OCI-LY1 (cell line): ENCODE measurements around the gene EML1.

ENCODE experiments used
- H2AFZ ChIP-seq: fragments of 200-600 bp; sonication (generic), shearing (Covaris generic); 2 replicates; pipeline ENCODE4 v1.6.0; 2014; ENCODE audit warnings: antibody characterized with exemption, mild to moderate bottlenecking, low read length
- H3F3A ChIP-seq: fragments of 200-600 bp; sonication (generic), shearing (Covaris generic); 2 replicates; pipeline ENCODE4 v1.6.0; 2014; ENCODE audit warnings: mild to moderate bottlenecking, antibody characterized with exemption, low read length, moderate library complexity; ENCODE audit not compliant: insufficient read depth
- H3K27ac ChIP-seq: fragments of 200-600 bp; sonication (generic); 2 replicates; pipeline ENCODE4 v1.5.1; 2014; ENCODE audit warnings: low read length, mixed run types, mild to moderate bottlenecking, low read depth; ENCODE audit not compliant: poor library complexity, severe bottlenecking
- H3K27me3 ChIP-seq: fragments of 200-600 bp; sonication (generic); 2 replicates; pipeline ENCODE4 v1.6.0; 2014; ENCODE audit warnings: antibody characterized with exemption, mild to moderate bottlenecking, low read length, moderate library complexity; ENCODE audit not compliant: insufficient read depth
- H3K36me3 ChIP-seq: fragments of 200-600 bp; sonication (generic); 2 replicates; pipeline ENCODE4 v1.6.1; 2014; ENCODE audit warnings: mild to moderate bottlenecking, antibody characterized with exemption, low read length, moderate library complexity, mixed read lengths; ENCODE audit not compliant: insufficient read depth
- H3K4me1 ChIP-seq: fragments of 200-600 bp; sonication (generic); 2 replicates; pipeline ENCODE4 v1.5.1; 2014; ENCODE audit warnings: mild to moderate bottlenecking, low read length, moderate library complexity; ENCODE audit not compliant: insufficient read depth, severe bottlenecking
- H3K4me2 ChIP-seq: fragments of 200-600 bp; sonication (generic), shearing (Covaris generic); 2 replicates; pipeline ENCODE4 v1.6.1; 2014; ENCODE audit warnings: low read length
- H3K4me3 ChIP-seq: fragments of 200-600 bp; sonication (generic); 2 replicates; pipeline ENCODE4 v1.5.1; 2014; ENCODE audit warnings: low read length, low read depth, mild to moderate bottlenecking, mixed read lengths; ENCODE audit not compliant: poor library complexity, severe bottlenecking
- H3K79me2 ChIP-seq: fragments of 200-600 bp; shearing (Covaris generic); 2 replicates; pipeline ENCODE4 v1.6.1; 2016; ENCODE audit warnings: mixed run types, low read length, mixed read lengths; ENCODE audit not compliant: insufficient read depth
- H3K9ac ChIP-seq: fragments of 200-600 bp; sonication (generic), shearing (Covaris generic); 2 replicates; pipeline ENCODE4 v1.6.1; 2014; ENCODE audit warnings: mild to moderate bottlenecking, low read length, mixed read lengths
- H3K9me2 ChIP-seq: fragments of 200-600 bp; sonication (generic), shearing (Covaris generic); 2 replicates; pipeline ENCODE4 v1.6.1; 2014; ENCODE audit warnings: low read depth, mild to moderate bottlenecking, low read length, mixed read lengths
- H3K9me3 ChIP-seq: fragments of 200-600 bp; shearing (Covaris generic); 2 replicates; pipeline ENCODE4 v1.6.1; 2014; ENCODE audit warnings: low read length, mixed read lengths
- H4K20me1 ChIP-seq: fragments of 200-600 bp; sonication (generic), shearing (Covaris generic); 2 replicates; pipeline ENCODE4 v1.6.0; 2016; ENCODE audit warnings: mild to moderate bottlenecking, low read length; ENCODE audit not compliant: insufficient read depth
- CTCF ChIP-seq: fragments of 200-600 bp; sonication (generic), shearing (Covaris generic); IDR thresholded peaks from 2 replicates; pipeline ENCODE4 v1.5.1; 2017; ENCODE audit warnings: mild to moderate bottlenecking, antibody characterized with exemption, low read length, moderate library complexity, mixed read lengths
- EZH2 ChIP-seq: fragments of 200-600 bp; sonication (generic), shearing (Covaris generic); IDR thresholded peaks from 2 replicates; pipeline ENCODE4 v1.8.0; 2017; ENCODE audit warnings: borderline replicate concordance, mixed run types, mild to moderate bottlenecking, antibody characterized with exemption, low read length, moderate library complexity, mixed read lengths

The EML1 gene

GRCh38 chr14:99941211-99941610 lies 148.0 kb downstream of the EML1 start:
- TF ChIP-seq EZH2 (no peak), CTCF (no peak)
- Histone ChIP-seq H3K4me1 (no peaks in the 10 kb centered on the region), H3K27me3 (peaks cover 6% of the 10 kb centered on the region; the same call in 1 of the 2 replicates), H3F3A (no peaks in the 10 kb centered on the region), H3K9me2 (no peaks in the 10 kb centered on the region), H4K20me1 (no peaks in the 10 kb centered on the region), H3K9ac (no peak overlapping the region), H3K36me3 (no peaks in the 10 kb centered on the region), H3K79me2 (no peaks in the 10 kb centered on the region), H3K4me3 (no peak overlapping the region), H3K9me3 (no peaks in the 10 kb centered on the region), H3K4me2 (no peak overlapping the region), H3K27ac (no peak overlapping the region), H2AFZ (no peak overlapping the region)

- Histone ChIP-seq H3K9me3 (no peaks in the 10 kb centered on the region), H3K4me1 (no peaks in the 10 kb centered on the region)
- TF ChIP-seq CTCF (no peak), EZH2 (no peak)
Observed at GRCh38 chr14:99943620-99944019, 150.4 kb downstream of the EML1 start.

GRCh38 chr14:99944241-99944651 lies 151.0 kb downstream of the EML1 start:
- TF ChIP-seq EZH2 (no peak), CTCF (no peak)
- Histone ChIP-seq H3K9me2 (no peaks in the 10 kb centered on the region), H3K4me2 (no peak overlapping the region), H2AFZ (no peak overlapping the region), H3F3A (no peaks in the 10 kb centered on the region), H3K36me3 (no peaks in the 10 kb centered on the region), H4K20me1 (no peaks in the 10 kb centered on the region), H3K27ac (no peak overlapping the region), H3K9me3 (no peaks in the 10 kb centered on the region), H3K27me3 (peaks cover 6% of the 10 kb centered on the region; the same call in 1 of the 2 replicates), H3K9ac (no peak overlapping the region), H3K79me2 (no peaks in the 10 kb centered on the region), H3K4me1 (no peaks in the 10 kb centered on the region), H3K4me3 (no peak overlapping the region)

More at GRCh38 chr14:99943620-99944019, 150.4 kb downstream of the EML1 start:
- H3K9ac ChIP-seq: no peak overlapping the region
- H3F3A ChIP-seq: no peaks in the 10 kb centered on the region
- no peak overlapping the region for H2AFZ ChIP-seq
- no peaks in the 10 kb centered on the region for H3K36me3 ChIP-seq
- no peak overlapping the region for H3K4me3 ChIP-seq
- no peak overlapping the region for H3K4me2 ChIP-seq
- H4K20me1 ChIP-seq: no peaks in the 10 kb centered on the region
- no peaks in the 10 kb centered on the region for H3K79me2 ChIP-seq
- peaks cover 6% of the 10 kb centered on the region; the same call in 1 of the 2 replicates for H3K27me3 ChIP-seq
- H3K27ac ChIP-seq: no peak overlapping the region
- no peaks in the 10 kb centered on the region for H3K9me2 ChIP-seq
